Skeletal muscle tissue (tissue), 5 donors: ENCODE data around the gene SRPK2. TPM values are rescaled to one million over a fixed set of nuclear protein-coding genes. Genes with fewer than 3 reads are reported as not detected.

ENCODE experiments used
- H3K27ac ChIP-seq: one replicate; pipeline ENCODE4 v1.7.0; 2013; ENCODE audit warnings: mild to moderate bottlenecking, low read depth, low read length, inconsistent platforms
- H3K27me3 ChIP-seq, 3 donors: one replicate each; pipeline ENCODE4 v1.7.0; 2013; ENCODE audit warnings: low read length in 3 of 3; ENCODE audit not compliant: control insufficient read depth in 3 of 3, insufficient read depth in 3 of 3
- H3K36me3 ChIP-seq, 3 donors: one replicate each; pipeline ENCODE4 v1.7.0; 2013; ENCODE audit warnings: low read length in 3 of 3; ENCODE audit not compliant: control insufficient read depth in 3 of 3, insufficient read depth in 3 of 3
- H3K4me1 ChIP-seq, 3 donors: one replicate each; pipeline ENCODE4 v1.7.0; 2013; ENCODE audit warnings: low read length in 3 of 3, mild to moderate bottlenecking in 3 of 3; ENCODE audit not compliant: control insufficient read depth in 3 of 3, insufficient read depth in 3 of 3
- H3K4me3 ChIP-seq, 3 donors: one replicate each; pipeline ENCODE4 v1.7.0; 2013; ENCODE audit warnings: low read length in 3 of 3
- H3K9ac ChIP-seq, 3 donors: one replicate each; pipeline ENCODE4 v1.7.0; 2013; ENCODE audit warnings: low read length in 3 of 3, mild to moderate bottlenecking in 3 of 3, moderate library complexity in 2 of 3, low read depth in 1 of 3
- H3K9me3 ChIP-seq, 3 donors: one replicate each; pipeline ENCODE4 v1.7.0; 2013; ENCODE audit warnings: low read length in 3 of 3; ENCODE audit not compliant: control insufficient read depth in 3 of 3
- small RNA-seq: library from RNA; depleted of rRNA; stranded (forward); fragments of <200 nt; gene quantifications from one replicate; pipeline ENCODE3, GENCODE V24; 2014
- total RNA-seq: library from RNA; depleted of rRNA; stranded (reverse); fragments of >200 nt; gene quantifications from one replicate; pipeline ENCODE4 v1.2.3, GENCODE V29; 2014
- donor health status: Osteomylitis.

The SRPK2 gene
- total RNA-seq, 1 donor from 2014 or later = 73.6 TPM

DNA sequence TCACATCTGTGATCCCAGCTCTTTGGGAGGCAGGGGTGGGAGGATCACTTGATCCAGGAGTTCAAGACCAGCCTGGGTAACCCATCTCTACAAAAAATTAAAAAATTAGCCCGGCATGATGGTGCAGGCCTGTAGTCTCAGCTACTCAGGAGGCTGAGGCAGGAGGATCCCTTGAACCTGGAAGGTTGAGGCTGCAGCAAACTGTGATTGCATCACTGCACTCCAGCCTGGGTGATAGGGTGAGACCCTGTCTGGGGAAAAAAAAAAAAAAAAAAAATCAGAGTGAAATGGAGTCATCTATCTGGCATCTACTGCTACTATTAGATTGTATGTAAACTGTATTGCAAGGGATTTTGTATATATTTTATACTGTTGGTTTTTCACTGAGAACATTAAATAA, 315.6 kb downstream of the SRPK2 start:
- Histone ChIP-seq H3K27ac (no peak overlapping the region), H3K9ac (no peak overlapping the region), H3K4me3 (no peak overlapping the region), H3K27me3 (no peaks in the 10 kb centered on the region), H3K9me3 (no peaks in the 10 kb centered on the region), H3K4me1 (no peaks in the 10 kb centered on the region), H3K36me3 (peaks cover 23 to 64% (median 56%) of the 10 kb centered on the region in 3 donors)

- Histone ChIP-seq H3K9me3 (no peaks in the 10 kb centered on the region), H3K27me3 (no peaks in the 10 kb centered on the region), H3K9ac (no peak overlapping the region), H3K36me3 (peaks cover 16 to 41% (median 39%) of the 10 kb centered on the region in 3 donors), H3K4me1 (no peaks in the 10 kb centered on the region), H3K27ac (no peak overlapping the region), H3K4me3 (no peak overlapping the region)
Measured at GRCh38 chr7:105068886-105069285, 319.8 kb downstream of the SRPK2 start.

DNA sequence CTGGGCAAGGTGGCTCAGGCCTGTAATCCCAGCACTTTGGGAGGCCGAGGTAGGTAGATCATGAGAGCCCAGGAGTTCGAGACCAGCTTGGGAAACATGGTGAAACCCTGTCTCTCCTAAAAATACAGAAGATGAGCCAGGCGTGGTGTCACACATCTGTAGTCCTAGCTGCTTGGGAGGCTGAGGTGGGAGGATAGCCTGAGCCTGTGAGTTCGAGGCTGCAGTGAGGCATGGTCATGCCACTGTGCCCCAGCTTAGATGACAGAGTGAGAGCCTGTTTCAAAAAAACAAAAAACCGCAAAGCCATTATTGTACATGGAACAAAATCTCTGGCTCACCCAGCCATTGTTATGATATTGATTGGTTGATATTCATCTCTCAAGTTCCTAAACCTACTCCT, 321.0 kb downstream of the SRPK2 start:
- H3K36me3 ChIP-seq = peaks cover 20 to 43% (median 40%) of the 10 kb centered on the region in 3 donors
- H3K4me1 ChIP-seq = no peaks in the 10 kb centered on the region
- no peak overlapping the region for H3K27ac ChIP-seq
- no peaks in the 10 kb centered on the region for H3K9me3 ChIP-seq
- H3K4me3 ChIP-seq = no peak overlapping the region
- no peaks in the 10 kb centered on the region for H3K27me3 ChIP-seq
- H3K9ac ChIP-seq = no peak overlapping the region

Small RNA genes within 50 kb of the gene (small RNA-seq; reads per million reads assigned to genes)
- gene AC005070.2 (not detected), gene RNU6-1322P (not detected)

Other genes with a start within 250 kb of the SRPK2 start
- gene PUS7, start 133.3 kb upstream of the SRPK2 start, total RNA-seq = 17.2 TPM
- 14.6 TPM for gene RINT1, start 143.3 kb upstream of the SRPK2 start, total RNA-seq
- not detected for gene EFCAB10, start 192.6 kb upstream of the SRPK2 start, total RNA-seq